Measurements from ENCODE around the gene GJC2.

Gene GJC2

DNA sequence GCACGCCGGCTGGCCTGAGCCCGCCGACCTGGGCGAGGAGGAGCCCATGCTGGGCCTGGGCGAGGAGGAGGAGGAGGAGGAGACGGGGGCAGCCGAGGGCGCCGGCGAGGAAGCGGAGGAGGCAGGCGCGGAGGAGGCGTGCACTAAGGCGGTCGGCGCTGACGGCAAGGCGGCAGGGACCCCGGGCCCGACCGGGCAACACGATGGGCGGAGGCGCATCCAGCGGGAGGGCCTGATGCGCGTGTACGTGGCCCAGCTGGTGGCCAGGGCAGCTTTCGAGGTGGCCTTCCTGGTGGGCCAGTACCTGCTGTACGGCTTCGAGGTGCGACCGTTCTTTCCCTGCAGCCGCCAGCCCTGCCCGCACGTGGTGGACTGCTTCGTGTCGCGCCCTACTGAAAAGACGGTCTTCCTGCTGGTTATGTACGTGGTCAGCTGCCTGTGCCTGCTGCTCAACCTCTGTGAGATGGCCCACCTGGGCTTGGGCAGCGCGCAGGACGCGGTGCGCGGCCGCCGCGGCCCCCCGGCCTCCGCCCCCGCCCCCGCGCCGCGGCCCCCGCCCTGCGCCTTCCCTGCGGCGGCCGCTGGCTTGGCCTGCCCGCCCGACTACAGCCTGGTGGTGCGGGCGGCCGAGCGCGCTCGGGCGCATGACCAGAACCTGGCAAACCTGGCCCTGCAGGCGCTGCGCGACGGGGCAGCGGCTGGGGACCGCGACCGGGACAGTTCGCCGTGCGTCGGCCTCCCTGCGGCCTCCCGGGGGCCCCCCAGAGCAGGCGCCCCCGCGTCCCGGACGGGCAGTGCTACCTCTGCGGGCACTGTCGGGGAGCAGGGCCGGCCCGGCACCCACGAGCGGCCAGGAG is 8.6 kb downstream of the GJC2 start:
- DNase-seq (ENCODE audit: low spot score): no peak

DNA sequence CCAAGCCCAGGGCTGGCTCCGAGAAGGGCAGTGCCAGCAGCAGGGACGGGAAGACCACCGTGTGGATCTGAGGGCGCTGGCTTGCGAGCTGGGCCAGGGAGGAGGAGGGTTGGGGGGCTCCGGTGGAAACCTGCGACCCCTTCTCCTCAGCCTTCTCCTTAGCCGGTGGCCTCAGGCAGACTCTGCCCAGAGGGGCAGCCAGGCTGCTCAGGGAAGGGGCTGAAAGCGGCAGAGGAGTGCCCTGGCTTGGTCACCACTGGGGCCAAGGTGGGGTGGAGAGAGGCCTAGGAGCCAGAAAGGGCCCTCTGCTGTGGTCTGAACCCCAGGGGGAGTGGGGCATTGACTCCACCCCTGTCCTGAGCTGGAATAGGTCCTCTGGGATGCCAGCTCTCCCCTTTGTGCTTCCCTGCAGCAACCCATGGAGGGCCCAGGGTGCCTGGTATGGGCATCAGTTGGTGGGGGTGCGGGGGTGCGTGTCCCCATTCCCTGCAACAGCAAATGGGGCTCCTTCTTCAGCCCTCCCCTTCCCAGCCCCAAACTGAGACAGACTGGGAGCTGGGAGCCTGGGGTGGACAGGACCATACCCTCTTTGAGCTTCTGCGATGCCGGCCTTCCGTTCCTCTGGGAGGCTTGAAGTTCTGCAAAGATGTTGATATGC is 9.4 kb downstream of the GJC2 start:
- no peak for DNase-seq (ENCODE audit: low spot score)

DNA sequence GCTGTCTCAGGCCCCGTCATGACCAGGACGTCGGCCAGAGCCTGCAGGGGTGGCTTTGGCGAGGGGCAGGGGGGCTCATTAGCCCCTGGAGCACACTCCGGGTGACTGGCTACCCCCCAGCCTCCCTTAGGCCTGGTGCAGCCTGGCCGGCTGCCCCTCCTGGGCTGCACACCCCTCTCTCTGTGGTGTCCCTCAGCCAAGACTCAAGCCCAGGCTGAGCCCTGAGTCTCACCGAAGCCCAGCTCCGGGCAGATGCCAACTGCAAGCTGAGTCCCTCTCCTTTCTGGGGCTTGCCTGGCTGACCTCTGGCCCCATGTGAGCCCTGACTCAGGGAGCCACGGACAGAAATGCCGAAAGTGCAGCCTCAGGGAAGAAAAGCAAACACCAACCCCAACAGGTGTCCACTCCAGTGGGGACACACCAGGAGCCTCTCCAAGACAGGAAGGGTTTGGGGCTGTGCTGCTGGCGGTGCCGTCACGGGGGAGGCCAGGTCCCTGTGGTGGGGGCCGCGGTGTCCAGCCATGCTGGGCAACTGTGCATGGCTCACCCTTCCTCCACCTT is 10.6 kb downstream of the GJC2 start:
- DNase-seq (ENCODE audit: low spot score): no peak

DNA sequence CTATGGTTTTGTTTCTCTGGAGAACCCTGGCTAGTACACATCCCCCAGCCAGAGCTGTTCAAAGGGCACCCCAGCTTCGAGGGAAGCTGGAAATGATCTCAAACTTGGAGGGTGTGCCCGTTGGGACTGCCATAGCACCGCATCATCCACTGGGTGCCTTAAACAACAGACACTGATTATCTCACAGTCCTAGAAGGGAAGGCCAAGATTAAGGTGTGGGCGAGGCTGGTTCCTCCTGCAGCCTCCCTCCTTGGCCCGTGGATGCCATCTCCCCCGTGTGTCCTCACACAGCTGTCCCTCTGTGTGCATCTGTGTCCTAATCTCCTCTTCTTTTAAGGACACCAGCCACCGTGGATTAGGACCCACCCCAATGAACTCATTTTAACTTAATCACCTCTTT is 11.6 kb downstream of the GJC2 start:
- no peak for DNase-seq (ENCODE audit: low spot score)

DNA sequence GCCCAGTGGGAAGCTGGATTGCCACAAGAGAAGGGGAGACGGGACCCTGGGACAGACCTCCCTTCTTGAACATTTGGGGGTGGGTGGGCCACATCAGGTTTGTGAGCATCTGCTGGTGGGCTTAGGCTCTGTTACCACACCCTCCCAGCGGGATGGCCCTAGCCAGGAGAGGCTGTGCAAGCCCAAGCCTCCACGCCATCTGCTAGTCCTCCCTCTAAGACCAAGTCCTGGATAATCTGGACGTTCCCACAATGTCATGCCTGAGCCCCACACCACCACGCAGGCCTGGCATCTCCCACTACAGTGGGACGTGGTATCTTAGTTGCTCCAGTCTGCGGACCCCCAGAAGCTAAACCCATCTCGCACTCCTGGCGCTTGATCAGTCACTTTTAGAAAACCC is 12.1 kb downstream of the GJC2 start:
- DNase-seq (ENCODE audit: low spot score): no peak

DNA sequence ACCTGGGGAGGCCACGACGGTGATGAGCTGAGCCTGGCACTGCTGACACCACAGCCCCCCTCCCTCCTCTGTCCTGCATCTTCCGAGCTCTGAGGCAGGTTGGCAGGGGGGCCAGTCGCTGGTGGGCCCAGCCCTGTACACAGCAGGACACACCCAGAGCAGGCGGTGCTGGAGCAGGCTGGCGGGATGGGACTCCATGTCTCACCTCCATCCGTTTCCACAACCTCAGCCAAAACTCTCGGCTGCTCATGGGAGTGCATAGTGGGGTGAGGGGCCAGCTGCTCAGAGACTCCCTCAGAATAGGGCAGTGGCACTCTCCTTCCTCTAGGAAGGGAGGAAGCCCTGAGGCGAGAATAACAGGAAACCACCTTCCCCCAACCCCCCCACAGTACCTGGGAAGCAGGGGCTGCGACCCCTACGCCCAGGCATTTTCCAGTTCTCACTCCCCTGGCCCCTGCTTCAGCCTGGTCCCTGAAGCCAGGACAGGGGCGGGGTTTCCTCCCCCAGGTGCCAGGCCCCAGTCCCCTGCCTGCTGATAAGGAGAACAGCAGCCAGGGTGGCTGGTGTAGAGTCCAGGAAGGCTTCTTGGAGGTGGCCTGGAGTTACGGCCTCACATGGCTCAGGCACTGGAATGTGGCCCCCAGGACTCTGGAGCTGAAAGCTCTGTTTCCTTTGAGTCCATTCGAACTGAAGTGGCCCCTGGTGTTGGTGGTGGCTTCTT is 12.7 kb downstream of the GJC2 start:
- no peak for DNase-seq (ENCODE audit: low spot score)

DNA sequence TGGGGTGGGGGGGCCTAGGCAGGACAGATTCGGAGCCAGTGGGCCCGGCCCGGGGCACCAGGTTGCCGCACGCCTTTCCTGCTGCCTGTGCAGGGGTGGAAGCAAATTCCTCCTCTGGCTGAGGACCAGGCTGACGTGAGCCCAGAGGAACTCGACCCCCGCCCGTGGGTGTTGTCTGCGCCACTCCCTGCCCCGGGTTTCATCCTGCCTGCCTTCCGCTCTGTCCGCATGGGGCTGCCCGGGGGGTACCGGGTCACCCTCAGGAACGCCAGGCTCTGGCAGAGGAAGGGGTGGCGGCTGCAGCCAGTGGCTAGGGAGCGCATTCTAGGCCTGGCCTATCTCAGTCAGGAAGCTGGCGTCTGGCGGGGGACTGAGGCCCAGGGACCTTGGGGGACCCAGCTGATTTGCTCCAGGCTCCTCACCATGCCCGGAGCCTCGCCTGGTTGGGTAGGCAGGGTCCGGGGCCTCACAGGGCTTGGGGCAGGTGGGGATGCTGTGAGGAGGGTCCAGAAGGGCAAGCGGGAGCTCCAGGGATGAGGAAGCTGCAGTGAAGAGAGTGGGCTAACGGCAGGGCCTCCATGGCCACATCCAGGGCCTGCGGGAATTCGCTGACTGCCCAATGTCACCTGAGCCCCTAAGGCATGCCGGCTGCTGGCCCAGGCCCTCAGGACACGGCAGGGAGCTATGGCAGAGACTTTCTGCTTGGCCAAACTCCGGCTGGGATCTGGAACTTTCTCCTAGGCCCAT is 13.4 kb downstream of the GJC2 start:
- DNase-seq (ENCODE audit: low spot score): no peak

DNA sequence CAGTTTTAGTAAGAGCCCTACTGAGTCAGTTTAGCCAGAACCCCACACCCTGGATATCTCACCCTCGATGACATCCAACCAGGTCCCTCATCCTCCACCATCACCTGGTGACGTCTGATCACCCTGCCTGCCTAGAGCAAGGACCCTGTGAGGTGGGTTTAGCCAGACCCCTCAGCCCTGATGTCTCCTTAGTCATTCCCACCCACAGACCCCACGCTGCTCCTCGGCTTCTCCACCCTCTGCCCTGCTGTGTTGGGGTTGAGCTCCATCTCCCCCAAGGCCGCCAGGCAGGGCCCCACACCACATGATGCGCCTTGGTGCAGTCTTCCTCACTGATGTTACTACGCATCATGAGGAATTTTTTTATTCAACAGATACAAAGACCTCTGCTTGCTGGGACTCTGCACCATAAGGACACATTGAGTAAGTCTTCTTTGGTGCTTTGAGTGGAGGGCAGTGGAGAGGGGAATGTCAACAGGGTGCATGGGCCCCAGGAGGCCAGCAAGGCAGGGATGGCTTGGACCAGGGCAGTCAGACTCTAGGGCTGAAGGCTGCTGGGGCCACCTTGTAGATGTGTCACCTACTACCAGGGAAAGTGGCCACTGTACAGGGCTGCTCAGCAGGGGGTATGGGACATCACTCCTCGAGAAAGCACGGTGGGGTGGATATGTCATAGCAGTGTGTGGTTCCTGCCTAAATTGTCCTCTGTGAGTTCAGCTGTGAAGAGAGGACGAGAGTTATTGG is 14.2 kb downstream of the GJC2 start:
- DNase-seq (ENCODE audit: low spot score): no peak

DNA sequence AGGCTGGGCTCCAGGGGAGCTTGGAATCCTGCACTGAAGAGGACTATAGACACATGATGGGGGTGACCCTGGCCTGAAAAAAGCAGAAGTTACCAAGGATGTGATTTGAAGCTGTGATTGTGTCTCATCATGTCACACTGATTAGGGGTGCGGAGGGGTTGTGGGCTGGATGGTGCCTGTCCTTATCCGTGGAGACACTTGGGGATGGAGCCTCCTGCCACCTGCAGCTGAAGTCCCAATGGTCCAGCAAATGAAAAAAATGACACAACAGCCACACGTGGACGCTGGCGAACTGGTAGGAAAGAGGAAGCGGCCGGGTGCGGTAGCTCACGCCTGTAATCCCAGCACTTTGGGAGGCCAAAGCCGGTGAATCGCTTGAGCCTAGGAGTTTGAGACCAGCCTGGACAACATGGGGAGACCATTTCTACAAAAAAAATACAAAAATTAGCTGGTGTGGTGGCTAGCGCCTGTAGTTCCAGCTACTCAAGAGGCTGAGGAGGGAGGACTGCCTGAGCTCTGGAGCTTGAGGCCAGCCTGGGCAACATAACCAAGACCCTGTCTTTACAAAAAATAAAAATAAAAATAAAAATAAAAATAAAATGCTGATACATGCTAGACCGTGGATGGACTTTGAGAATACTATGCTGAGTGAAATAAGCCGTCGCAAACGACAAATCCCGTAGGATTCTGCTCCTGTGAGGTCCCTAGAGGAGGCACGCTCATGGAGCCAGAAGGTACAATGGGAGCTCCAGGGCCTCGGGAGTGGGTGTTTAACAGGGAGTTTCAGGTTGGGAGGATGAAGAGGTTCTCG is 15.0 kb downstream of the GJC2 start:
- no peak for DNase-seq (ENCODE audit: low spot score)

DNA sequence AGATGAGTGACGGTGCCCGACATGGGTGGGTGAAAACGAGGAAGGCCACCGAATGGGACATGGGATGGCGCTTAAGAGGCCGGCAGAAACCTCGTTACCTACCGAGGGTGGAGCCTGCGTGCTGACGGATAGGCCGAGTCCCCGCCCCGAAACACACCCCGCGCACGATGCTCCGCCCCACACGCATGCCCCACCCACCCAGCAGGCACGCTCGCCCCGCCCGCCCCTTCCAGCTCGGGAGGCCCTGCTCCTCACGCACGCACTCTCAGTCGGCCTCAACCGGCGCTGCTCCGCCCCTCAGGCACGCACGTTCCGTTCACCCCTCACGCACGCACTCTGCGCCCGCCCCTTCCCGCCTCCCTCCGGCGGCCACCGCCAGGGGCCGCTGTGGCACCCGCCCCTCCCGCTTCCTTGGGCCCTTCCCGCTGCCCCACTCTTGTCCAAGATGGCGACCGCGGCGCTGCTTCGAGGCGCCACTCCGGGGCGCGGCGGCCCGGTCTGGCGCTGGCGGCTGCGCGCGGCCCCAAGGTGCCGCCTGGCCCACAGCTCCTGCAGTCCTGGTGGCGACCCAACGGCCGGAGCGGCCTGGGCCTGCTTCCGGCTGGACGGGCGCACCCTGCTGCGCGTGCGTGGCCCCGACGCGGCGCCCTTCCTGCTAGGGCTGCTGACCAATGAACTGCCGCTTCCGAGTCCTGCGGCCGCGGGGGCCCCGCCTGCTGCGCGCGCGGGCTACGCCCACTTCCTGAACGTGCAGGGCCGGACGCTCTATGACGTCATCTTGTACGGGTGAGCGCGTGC is 15.8 kb downstream of the GJC2 start, which contains the start of gene IBA57:
TSS of gene IBA57 (plus strand) at position 433 of the 798 bp plus-strand sequence. CDS start at position 446, 13 bp downstream.
- peak; percentile 100 for DNase-seq (ENCODE audit: low spot score)

DNA sequence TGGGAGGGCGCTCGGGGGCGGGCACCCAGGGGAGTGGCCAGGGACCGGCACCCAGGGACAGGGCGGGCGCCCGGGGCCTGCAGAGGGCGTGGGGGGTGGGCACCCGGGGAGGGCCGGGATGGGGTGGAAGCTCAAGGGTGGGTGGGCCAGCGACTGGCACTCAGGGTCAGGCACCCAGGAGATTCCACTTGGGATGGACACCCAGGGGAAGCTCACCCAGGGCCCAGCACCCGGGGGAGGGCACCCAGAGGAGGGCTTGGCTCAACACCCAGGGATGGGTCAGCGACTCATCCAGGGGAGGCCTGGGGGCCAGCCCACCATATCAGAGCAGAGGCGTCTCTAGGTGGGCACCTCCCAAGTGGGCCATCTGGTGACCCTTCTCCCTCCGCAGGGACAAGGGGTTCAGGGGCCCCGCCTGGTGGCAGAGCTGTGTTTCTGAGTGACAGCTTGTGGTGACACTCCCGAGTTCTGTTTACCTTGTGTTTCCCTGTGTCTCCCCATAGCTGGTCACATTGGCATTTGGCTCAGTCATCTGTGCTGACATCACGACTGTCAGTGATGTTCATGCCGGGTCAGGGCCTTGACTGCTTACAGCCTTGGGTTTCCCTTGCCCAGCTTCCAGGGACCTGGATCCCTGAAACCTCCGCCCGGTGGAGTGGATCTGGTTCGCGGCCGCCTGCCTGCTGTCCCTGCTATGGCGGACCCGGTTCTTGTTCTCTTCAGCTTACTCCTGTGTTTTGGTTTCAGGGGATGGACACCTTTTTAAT is 16.6 kb downstream of the GJC2 start:
- DNase-seq (ENCODE audit: low spot score): peak; percentile 70

DNA sequence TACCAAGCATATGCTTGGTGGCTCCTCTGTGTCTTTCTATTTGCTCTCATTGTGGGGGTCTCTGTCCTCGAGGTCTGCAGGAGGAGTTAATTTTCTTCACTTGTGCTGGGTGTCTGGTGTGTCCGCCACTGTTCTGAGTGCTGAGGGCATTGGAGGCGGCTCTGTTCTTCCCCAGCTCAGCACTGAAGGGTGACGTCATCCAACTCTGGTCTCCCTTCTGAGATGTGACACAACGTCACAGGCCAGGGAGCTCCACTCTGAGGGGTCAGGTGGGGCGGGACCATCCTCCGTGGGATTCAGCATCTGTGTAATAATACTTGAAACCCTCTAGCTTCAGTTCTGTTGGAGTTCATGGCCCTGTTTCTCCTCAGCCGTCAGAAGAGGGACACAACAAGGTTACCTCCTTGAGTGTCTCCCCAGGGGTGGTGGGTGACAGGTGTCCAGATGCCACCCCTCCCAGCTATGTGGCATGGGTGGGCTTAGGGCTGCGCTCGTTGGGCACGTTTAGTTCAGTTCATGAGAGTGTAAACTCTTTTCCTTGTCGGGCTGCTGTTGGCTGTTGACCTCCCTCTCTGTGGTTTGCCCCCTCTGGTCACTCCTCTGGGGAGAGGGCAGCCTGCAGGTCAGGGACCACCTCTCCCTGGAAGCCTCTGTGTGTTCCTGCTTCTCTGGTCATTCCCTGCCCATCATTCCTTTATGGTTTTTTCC is 19.0 kb downstream of the GJC2 start:
- no peak for DNase-seq (ENCODE audit: low spot score)

DNA sequence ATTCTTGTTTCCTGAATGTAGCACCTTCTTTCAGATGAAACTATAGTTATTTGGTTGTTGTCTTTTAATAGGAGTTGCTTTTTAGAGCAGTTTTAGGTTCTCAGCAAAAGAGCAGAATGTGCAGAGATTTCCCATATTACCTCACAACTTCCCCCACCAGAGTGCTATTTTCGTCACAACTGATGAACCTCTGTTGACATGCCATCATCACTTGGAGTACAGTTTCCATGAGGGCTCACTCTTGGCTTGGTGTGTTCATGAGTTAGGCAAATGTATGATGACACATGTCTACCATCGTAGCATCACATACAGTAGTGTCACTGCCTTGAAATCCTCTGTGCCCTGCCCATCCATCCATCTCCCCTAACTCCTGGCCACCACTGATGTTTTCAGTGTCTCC is 19.6 kb downstream of the GJC2 start:
- no peak for DNase-seq (ENCODE audit: low spot score)

DNA sequence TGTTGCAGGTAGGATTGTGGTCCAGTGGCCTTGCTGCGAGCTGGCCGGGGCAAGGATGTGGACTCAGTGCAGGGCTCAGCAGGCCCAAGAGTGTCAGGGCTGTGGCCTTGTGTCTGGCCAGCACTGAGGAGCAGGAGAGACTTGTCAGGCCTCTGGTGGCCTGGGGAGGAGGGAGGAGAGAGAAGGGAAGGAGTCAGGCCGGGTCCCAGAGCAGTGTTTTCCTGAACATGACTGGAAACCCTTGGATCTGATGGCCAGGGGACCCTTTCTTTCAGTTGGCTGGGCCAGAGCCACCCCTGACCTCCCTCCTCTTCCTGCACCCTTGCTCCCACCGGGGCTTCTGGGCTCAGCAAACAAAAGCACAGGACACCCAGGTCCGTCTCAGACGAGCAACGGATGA is 20.9 kb downstream of the GJC2 start:
- DNase-seq (ENCODE audit: low spot score): no peak

DNA sequence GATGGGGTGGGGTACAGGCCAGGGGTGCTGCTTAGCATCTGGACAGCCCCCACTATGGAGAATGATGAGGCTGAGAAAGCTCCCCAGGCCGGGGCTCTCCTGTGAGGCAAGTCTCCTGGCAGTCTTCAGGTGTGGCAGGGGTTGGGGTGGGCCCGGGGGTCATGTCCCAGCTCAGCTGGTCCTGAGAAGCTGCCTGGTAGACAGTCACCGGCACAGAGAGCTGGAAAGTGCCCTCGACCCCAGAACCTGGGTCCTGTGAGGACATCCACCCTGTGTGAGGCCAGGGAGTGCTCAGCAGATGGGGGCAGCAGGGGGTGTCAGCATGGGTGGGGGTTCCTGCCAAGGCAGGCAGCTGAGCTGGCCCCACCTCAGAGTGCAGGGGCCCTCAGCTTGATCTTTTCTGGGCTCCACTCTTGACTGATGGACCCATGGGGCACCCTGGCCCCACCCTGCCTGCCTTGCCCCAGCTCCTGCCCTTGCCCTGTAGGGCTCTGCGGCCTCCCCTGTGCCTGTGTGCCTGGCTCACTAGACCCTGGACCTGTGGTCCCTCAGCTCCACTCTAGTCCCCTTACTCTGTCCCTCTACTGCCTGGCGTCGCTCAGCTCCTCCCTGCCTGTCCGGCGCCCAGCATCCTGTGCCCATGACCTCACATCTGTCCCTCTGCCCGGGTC is 21.6 kb downstream of the GJC2 start:
- DNase-seq (ENCODE audit: low spot score): no peak

DNA sequence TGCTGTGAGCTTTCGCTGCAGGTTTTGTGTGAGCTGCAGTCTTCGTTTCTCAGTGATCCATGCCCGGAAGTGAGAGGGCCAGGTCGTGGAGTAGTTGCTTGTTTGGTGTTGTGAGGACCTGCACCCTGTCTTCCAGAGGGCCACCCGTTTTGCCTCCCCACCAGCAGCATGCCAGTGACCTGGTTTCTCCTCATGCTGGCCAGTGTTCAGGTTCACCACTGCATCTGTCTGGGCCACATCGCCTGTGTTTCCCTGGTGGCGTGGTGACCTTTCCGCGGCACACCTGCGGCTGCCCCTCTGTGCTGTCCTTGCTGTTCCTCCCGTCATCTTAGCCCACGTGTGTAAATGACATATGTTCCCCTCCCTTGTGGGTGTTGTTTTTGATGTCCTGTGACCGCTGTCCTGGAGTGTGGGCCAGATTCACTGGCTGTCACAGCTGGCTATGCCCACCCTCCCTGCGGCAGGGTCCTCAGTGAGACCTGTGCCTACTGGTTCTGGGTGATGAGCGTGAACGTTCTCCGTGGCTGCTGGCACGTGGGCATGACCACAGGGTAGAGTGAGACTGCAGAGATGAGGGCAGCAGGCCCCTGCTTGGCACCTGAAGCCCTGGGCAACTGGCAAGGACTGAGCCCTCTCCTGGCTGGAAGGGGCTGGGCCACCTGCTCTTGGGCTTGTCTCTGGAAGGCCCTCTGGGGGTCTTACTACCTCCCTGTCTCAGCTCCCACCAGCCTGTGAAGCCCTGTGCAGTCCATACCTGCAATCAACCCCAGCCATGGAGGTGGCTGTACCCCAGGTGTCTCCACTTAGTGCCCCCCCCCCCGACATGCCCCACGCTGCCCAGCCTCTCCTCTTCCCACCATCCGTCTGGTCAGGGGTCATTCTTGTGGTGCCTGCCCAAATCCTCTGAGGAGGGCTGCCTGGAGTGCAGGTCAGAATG is 23.1 kb downstream of the GJC2 start:
- DNase-seq (ENCODE audit: low spot score): no peak
